ENCODE results near the gene NDUFA12.

GRCh38 chr12:94962670-94963069 lies 40.8 kb downstream of the NDUFA12 start:
- TF ChIP-seq CTCF (IDR thresholded peaks at IDR 0.05) (no peak), POLR2A (IDR thresholded peaks at IDR 0.05) (no peak), EP300 (IDR thresholded peaks at IDR 0.05) (no peak)

Data from tibial nerve (tissue), 4 donors.